Large intestine (tissue), 3 donors: ENCODE results near the gene AMPH. TPM values are rescaled to one million over a fixed set of nuclear protein-coding genes. Genes with fewer than 3 reads are reported as not detected.

ENCODE experiments used
- DNase-seq, 2 donors: peaks; one replicate each; pipeline versions ENCODE4 v3.0.0 to v3.0.0-alpha.2; 2013
- H3K27ac ChIP-seq: one replicate; pipeline ENCODE4 v1.5.1; 2013; ENCODE audit warnings: low read length
- H3K27me3 ChIP-seq: 2 replicates; pipeline ENCODE4 v1.6.1; 2013; ENCODE audit warnings: low read length; ENCODE audit not compliant: control insufficient read depth, insufficient read depth
- H3K36me3 ChIP-seq: 2 replicates; pipeline ENCODE4 v1.6.1; 2013; ENCODE audit warnings: low read length; ENCODE audit not compliant: control insufficient read depth, insufficient read depth
- H3K4me1 ChIP-seq: one replicate; pipeline ENCODE4 v1.6.1; 2013; ENCODE audit warnings: low read length; ENCODE audit not compliant: control insufficient read depth, insufficient read depth
- H3K4me3 ChIP-seq: one replicate; pipeline ENCODE4 v1.5.1; 2013; ENCODE audit warnings: low read length
- H3K9me3 ChIP-seq: one replicate; pipeline ENCODE4 v1.6.1; 2013; ENCODE audit warnings: mild to moderate bottlenecking, low read depth, low read length, moderate library complexity; ENCODE audit not compliant: control insufficient read depth
- WGBS: methylation state at CpG from one replicate; pipeline ENCODE4 v1.1.5; 2013; ENCODE audit warnings: low lambda C conversion rate; ENCODE audit not compliant: insufficient coverage; 5-methylcytosine and 5-hydroxymethylcytosine counted together
- polyA plus RNA-seq: library from polyadenylated mRNA; unstranded; fragments of 120-200 nt; gene quantifications from one replicate; pipeline ENCODE4 v1.2.1, GENCODE V29; 2013

AMPH gene
- polyA plus RNA-seq, 1 donor: 5.5 TPM

DNA sequence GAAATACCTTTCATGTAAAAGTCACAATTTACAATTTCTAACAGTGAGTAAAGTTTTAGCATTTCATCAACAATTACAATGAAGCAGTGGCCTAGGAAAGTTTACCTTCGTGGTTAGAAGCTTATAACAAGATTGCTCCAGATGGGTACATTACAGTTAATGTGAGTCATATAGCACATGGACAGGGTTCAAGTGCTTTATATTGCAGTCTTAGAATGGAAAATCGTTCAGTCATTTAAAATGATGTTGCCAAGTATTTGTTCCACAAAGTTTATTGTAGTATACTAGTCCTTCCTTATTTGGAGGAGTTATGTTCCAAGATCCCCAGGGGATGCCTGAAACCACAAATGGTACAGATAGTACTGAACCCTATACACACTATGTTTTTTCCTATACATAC, 183.1 kb downstream of the AMPH start:
- H3K36me3 ChIP-seq: no peaks in the 10 kb centered on the region
- DNase-seq: no peak
- no peak overlapping the region for H3K4me3 ChIP-seq
- H3K9me3 ChIP-seq: no peaks in the 10 kb centered on the region
- H3K27ac ChIP-seq: no peak overlapping the region
- H3K27me3 ChIP-seq: no peaks in the 10 kb centered on the region
- H3K4me1 ChIP-seq: no peaks in the 10 kb centered on the region
- no CpG with 5 or more reads among the region's 2 CpGs for WGBS

- no peak for DNase-seq
- Histone ChIP-seq H3K36me3 (no peaks in the 10 kb centered on the region), H3K27ac (no peak overlapping the region), H3K9me3 (no peaks in the 10 kb centered on the region), H3K4me1 (no peaks in the 10 kb centered on the region), H3K27me3 (no peaks in the 10 kb centered on the region), H3K4me3 (no peak overlapping the region)
Measured at GRCh38 chr7:38438970-38439369, 192.2 kb downstream of the AMPH start.

GRCh38 chr7:38432671-38433070, 198.5 kb downstream of the AMPH start:
- Histone ChIP-seq H3K27me3 (no peaks in the 10 kb centered on the region), H3K27ac (no peak overlapping the region), H3K36me3 (no peaks in the 10 kb centered on the region), H3K4me3 (no peak overlapping the region), H3K4me1 (no peaks in the 10 kb centered on the region), H3K9me3 (no peaks in the 10 kb centered on the region)
- no peak for DNase-seq
- no CpG with 5 or more reads among the region's 3 CpGs for WGBS

- no peaks in the 10 kb centered on the region for H3K36me3 ChIP-seq
- no peak overlapping the region for H3K4me3 ChIP-seq
- DNase-seq: no peak
- no peaks in the 10 kb centered on the region for H3K27me3 ChIP-seq
- H3K4me1 ChIP-seq: no peaks in the 10 kb centered on the region
- 100% methylated on average over 1 of the region's 1 CpG for WGBS
- no peak overlapping the region for H3K27ac ChIP-seq
- no peaks in the 10 kb centered on the region for H3K9me3 ChIP-seq
Measured at GRCh38 chr7:38432080-38432479, 199.1 kb downstream of the AMPH start.

- Histone ChIP-seq H3K27me3 (no peaks in the 10 kb centered on the region), H3K4me1 (no peaks in the 10 kb centered on the region), H3K9me3 (no peaks in the 10 kb centered on the region), H3K27ac (no peak overlapping the region), H3K4me3 (no peak overlapping the region), H3K36me3 (no peaks in the 10 kb centered on the region)
- WGBS: 67% methylated on average over 1 of the region's 7 CpGs
- DNase-seq: no peak
Measured at GRCh38 chr7:38429057-38429456, 202.1 kb downstream of the AMPH start.

DNA sequence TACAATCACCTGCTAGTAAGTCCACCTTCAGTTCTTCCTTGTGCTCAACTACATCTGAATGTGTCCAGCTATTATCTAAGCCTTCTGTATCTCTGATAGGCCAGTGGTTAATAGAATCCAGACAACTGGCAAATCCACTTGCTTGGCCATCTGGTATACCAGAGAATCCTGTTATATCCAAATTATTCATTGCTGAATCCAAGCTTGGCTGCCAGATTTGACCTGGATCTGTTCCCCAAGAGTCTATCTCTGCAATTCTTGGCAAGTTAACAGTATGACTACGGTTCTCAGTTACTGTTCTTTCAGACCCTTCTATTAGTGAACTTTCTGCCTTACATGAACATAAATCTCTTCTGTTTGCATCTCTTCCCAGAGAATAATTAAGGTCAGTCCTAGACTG, 203.1 kb downstream of the AMPH start:
- H3K36me3 ChIP-seq: no peaks in the 10 kb centered on the region
- no peak overlapping the region for H3K27ac ChIP-seq
- no peak overlapping the region for H3K4me3 ChIP-seq
- no peaks in the 10 kb centered on the region for H3K27me3 ChIP-seq
- DNase-seq: no peak
- H3K4me1 ChIP-seq: no peaks in the 10 kb centered on the region
- no peaks in the 10 kb centered on the region for H3K9me3 ChIP-seq
- 91% methylated on average over 1 of the region's 1 CpG for WGBS

GRCh38 chr7:38427279-38427955, 203.8 kb downstream of the AMPH start:
- 0% methylated on average over 1 of the region's 4 CpGs for WGBS
- DNase-seq: no peak

DNA sequence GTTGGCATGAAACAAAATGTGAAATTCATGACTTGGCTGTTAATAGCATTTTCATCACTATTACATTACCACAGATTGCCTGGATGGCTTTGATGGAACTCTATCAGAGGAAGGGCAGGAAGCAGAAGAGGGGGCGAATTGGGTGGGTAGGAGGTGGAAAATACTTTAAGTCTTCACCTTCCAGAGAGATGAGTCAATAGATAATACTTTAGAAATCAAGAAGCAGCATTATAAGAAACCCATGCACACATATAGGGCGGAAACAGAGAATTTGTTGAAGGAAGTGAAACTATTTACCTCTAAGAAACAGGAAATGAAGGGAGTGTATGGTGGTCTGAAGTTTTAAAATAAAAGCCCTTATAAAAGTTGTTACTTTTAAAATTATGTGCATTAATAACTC, 205.7 kb downstream of the AMPH start:
- H3K4me1 ChIP-seq: no peaks in the 10 kb centered on the region
- H3K27me3 ChIP-seq: no peaks in the 10 kb centered on the region
- H3K27ac ChIP-seq: no peak overlapping the region
- no peak for DNase-seq
- no peaks in the 10 kb centered on the region for H3K36me3 ChIP-seq
- H3K4me3 ChIP-seq: no peak overlapping the region
- no CpG with 5 or more reads among the region's 2 CpGs for WGBS
- H3K9me3 ChIP-seq: no peaks in the 10 kb centered on the region

More at GRCh38 chr7:38427279-38427955, 203.8 kb downstream of the AMPH start:
- H3K4me3 ChIP-seq: no peak overlapping the region
- no peaks in the 10 kb centered on the region for H3K4me1 ChIP-seq
- H3K27ac ChIP-seq: no peak overlapping the region
- no peaks in the 10 kb centered on the region for H3K9me3 ChIP-seq
- H3K27me3 ChIP-seq: no peaks in the 10 kb centered on the region
- no peaks in the 10 kb centered on the region for H3K36me3 ChIP-seq

DNA sequence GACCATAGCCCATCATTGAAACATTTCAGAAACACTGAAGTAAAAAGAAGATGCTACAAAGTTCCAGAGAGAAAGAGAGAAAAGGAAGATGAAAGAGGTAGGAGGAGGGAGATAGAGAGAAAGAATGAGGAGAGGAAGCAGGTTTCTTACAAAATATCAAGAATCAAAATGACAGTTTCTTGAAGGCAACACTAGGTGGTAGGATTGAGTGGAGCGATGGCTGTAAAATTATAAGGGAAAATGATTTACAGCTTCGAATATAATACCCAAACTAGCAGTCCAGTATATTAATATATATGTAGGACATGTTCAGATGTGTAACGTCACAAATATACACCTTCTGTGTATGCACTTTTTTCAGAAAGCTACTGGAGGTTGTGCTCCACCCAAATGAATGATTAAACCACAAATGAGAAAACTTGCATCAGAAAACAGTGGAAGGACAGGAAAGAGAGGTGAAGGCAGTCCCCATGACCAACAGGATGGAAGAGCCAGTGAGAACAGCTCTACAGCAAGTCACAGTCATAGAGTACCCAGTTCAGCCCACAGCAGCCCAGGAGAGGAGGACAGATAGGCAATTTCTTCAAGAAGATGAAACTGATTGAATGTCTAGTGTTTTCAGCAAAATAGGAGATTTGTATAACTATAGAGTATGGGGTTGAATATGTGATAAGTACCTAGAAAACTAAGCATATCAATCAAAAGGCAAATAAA, 206.3 kb downstream of the AMPH start:
- 83% methylated on average over 2 of the region's 3 CpGs for WGBS
- H3K27ac ChIP-seq: no peak overlapping the region
- no peak for DNase-seq

DNA sequence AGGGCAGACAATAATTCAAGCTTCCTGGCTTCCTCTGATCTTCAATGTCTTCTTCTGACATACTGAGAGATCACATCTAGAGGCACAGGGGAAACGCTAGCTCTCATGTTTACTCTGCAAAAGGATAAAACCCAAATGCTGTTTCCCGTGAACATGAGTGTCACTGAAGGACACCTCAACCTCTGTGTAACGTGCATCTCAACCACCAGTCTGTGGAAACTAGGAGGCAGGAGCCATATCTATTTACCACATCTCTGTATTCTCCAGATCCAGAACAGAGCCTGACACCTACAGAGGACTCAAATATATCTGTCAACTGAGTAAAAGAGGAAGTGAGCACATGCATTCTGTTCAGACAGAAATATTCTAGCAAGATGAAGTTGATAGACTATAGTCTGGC, 217.4 kb downstream of the AMPH start:
- H3K27ac ChIP-seq: no peak overlapping the region
- no peak overlapping the region for H3K4me3 ChIP-seq
- H3K27me3 ChIP-seq: no peaks in the 10 kb centered on the region
- H3K4me1 ChIP-seq: no peaks in the 10 kb centered on the region
- no peaks in the 10 kb centered on the region for H3K9me3 ChIP-seq
- WGBS: 100% methylated on average over 1 of the region's 3 CpGs
- H3K36me3 ChIP-seq: no peaks in the 10 kb centered on the region
- no peak for DNase-seq

More for the DNA sequence above, 206.3 kb downstream of the AMPH start:
- no peaks in the 10 kb centered on the region for H3K27me3 ChIP-seq
- H3K9me3 ChIP-seq: no peaks in the 10 kb centered on the region
- H3K4me3 ChIP-seq: no peak overlapping the region
- H3K36me3 ChIP-seq: no peaks in the 10 kb centered on the region
- no peaks in the 10 kb centered on the region for H3K4me1 ChIP-seq

DNA sequence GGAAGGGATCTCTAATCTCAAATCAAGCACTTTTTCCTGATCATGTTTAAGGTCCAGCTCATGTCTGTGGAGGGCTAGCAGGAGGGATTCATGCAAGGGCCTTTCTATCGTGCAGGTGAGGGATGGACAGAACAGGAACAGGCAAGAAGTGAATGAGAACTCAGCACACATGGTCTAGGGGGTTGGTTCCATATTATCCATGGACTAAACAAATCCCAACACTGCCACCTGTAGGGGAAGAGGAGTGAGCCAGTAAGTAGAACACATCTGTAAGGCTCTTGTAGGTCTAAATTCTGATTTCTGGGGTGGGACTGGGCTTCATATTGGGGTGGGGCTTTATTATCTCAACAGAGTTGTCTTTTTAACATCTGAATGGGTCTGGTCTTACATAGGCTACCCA, 219.8 kb downstream of the AMPH start:
- H3K27me3 ChIP-seq: no peaks in the 10 kb centered on the region
- H3K4me1 ChIP-seq: no peaks in the 10 kb centered on the region
- WGBS: no CpG with 5 or more reads among the region's 1 CpG
- H3K9me3 ChIP-seq: no peaks in the 10 kb centered on the region
- H3K36me3 ChIP-seq: no peaks in the 10 kb centered on the region
- peak in 1 of 2 donors; percentile 9 for DNase-seq
- H3K27ac ChIP-seq: no peak overlapping the region
- no peak overlapping the region for H3K4me3 ChIP-seq
